ENCODE results near the gene AP3S2.
"Not testable (repeated sequence)": the region's sequence is repeated elsewhere in the genome, so short reads cannot be mapped to it uniquely, and the experiment has no call there.

AP3S2 gene

GRCh38 chr15:89790661-89791060 is 103.1 kb downstream of the AP3S2 start:
- H3K4me3 ChIP-seq (ENCODE audit: low read length, poor library complexity, severe bottlenecking) = no peak overlapping the region
- H3K9ac ChIP-seq (ENCODE audit: low read depth, low read length, poor library complexity, severe bottlenecking) = no peak overlapping the region
- H3K36me3 ChIP-seq (ENCODE audit: insufficient read depth, low read length) = no peaks in the 10 kb centered on the region
- no peak overlapping the region for H2AFZ ChIP-seq (ENCODE audit: low read length)
- H3K79me2 ChIP-seq (ENCODE audit: insufficient read depth, low read length) = no peaks in the 10 kb centered on the region
- H3K9me2 ChIP-seq (replicated peaks; ENCODE audit: low read depth, low read length) = no peaks in the 10 kb centered on the region
- H3K9me3 ChIP-seq (ENCODE audit: insufficient read depth, low read depth, low read length) = no peaks in the 10 kb centered on the region
- no peak for TF ChIP-seq CTCF (conservative IDR thresholded peaks at IDR 0.05; ENCODE audit: low read length)
- no peaks in the 10 kb centered on the region for H3K27me3 ChIP-seq (ENCODE audit: insufficient read depth, low read length, poor library complexity, severe bottlenecking)
- H3K4me2 ChIP-seq (ENCODE audit: low read depth, low read length, poor library complexity, severe bottlenecking) = no peak overlapping the region
- no peaks in the 10 kb centered on the region for H3F3A ChIP-seq (ENCODE audit: low read depth)
- no peaks in the 10 kb centered on the region for H4K20me1 ChIP-seq (ENCODE audit: insufficient read depth, low read length, poor library complexity, severe bottlenecking)
- H3K4me1 ChIP-seq (ENCODE audit: insufficient read depth, low read length, poor library complexity, severe bottlenecking) = no peaks in the 10 kb centered on the region

GRCh38 chr15:89790206-89790605 is 103.6 kb downstream of the AP3S2 start:
- no peaks in the 10 kb centered on the region for H3K9me2 ChIP-seq (replicated peaks; ENCODE audit: low read depth, low read length)

GRCh38 chr15:89788585-89788984 is 105.2 kb downstream of the AP3S2 start:
- not testable (repeated sequence) for H3K4me2 ChIP-seq (ENCODE audit: low read depth, low read length, poor library complexity, severe bottlenecking); H3K4me3 ChIP-seq (ENCODE audit: low read length, poor library complexity, severe bottlenecking); H3K79me2 ChIP-seq (ENCODE audit: insufficient read depth, low read length); H4K20me1 ChIP-seq (ENCODE audit: insufficient read depth, low read length, poor library complexity, severe bottlenecking); H3K4me1 ChIP-seq (ENCODE audit: insufficient read depth, low read length, poor library complexity, severe bottlenecking); H2AFZ ChIP-seq (ENCODE audit: low read length); H3K27me3 ChIP-seq (ENCODE audit: insufficient read depth, low read length, poor library complexity, severe bottlenecking); H3K36me3 ChIP-seq (ENCODE audit: insufficient read depth, low read length); H3K9me2 ChIP-seq (replicated peaks; ENCODE audit: low read depth, low read length); H3K9ac ChIP-seq (ENCODE audit: low read depth, low read length, poor library complexity, severe bottlenecking); H3K9me3 ChIP-seq (ENCODE audit: insufficient read depth, low read depth, low read length); H3F3A ChIP-seq (ENCODE audit: low read depth)

More at GRCh38 chr15:89790206-89790605, 103.6 kb downstream of the AP3S2 start:
- no peaks in the 10 kb centered on the region for H4K20me1 ChIP-seq (ENCODE audit: insufficient read depth, low read length, poor library complexity, severe bottlenecking)
- H3F3A ChIP-seq (ENCODE audit: low read depth) = no peaks in the 10 kb centered on the region
- H3K9me3 ChIP-seq (ENCODE audit: insufficient read depth, low read depth, low read length) = no peaks in the 10 kb centered on the region
- no peaks in the 10 kb centered on the region for H3K79me2 ChIP-seq (ENCODE audit: insufficient read depth, low read length)
- no peaks in the 10 kb centered on the region for H3K36me3 ChIP-seq (ENCODE audit: insufficient read depth, low read length)
- H3K4me1 ChIP-seq (ENCODE audit: insufficient read depth, low read length, poor library complexity, severe bottlenecking) = no peaks in the 10 kb centered on the region
- no peak overlapping the region for H3K9ac ChIP-seq (ENCODE audit: low read depth, low read length, poor library complexity, severe bottlenecking)
- H3K4me3 ChIP-seq (ENCODE audit: low read length, poor library complexity, severe bottlenecking) = no peak overlapping the region
- no peak overlapping the region for H2AFZ ChIP-seq (ENCODE audit: low read length)
- TF ChIP-seq CTCF (conservative IDR thresholded peaks at IDR 0.05; ENCODE audit: low read length) (no peak), EZH2phosphoT487 (IDR thresholded peaks at IDR 0.05; ENCODE audit: borderline replicate concordance) (no peak)
- H3K27me3 ChIP-seq (ENCODE audit: insufficient read depth, low read length, poor library complexity, severe bottlenecking) = no peaks in the 10 kb centered on the region
- no peak overlapping the region for H3K4me2 ChIP-seq (ENCODE audit: low read depth, low read length, poor library complexity, severe bottlenecking)

GRCh38 chr15:89787944-89788343 is 105.8 kb downstream of the AP3S2 start:
- Histone ChIP-seq H3K36me3 (ENCODE audit: insufficient read depth, low read length) (no peaks in the 10 kb centered on the region), H3K4me3 (ENCODE audit: low read length, poor library complexity, severe bottlenecking) (no peak overlapping the region), H3K9ac (ENCODE audit: low read depth, low read length, poor library complexity, severe bottlenecking) (no peak overlapping the region), H3K4me1 (ENCODE audit: insufficient read depth, low read length, poor library complexity, severe bottlenecking) (no peaks in the 10 kb centered on the region), H2AFZ (ENCODE audit: low read length) (no peak overlapping the region), H3K27me3 (ENCODE audit: insufficient read depth, low read length, poor library complexity, severe bottlenecking) (no peaks in the 10 kb centered on the region), H4K20me1 (ENCODE audit: insufficient read depth, low read length, poor library complexity, severe bottlenecking) (no peaks in the 10 kb centered on the region), H3F3A (ENCODE audit: low read depth) (no peaks in the 10 kb centered on the region), H3K9me3 (ENCODE audit: insufficient read depth, low read depth, low read length) (no peaks in the 10 kb centered on the region), H3K9me2 (replicated peaks; ENCODE audit: low read depth, low read length) (no peaks in the 10 kb centered on the region), H3K79me2 (ENCODE audit: insufficient read depth, low read length) (no peaks in the 10 kb centered on the region), H3K4me2 (ENCODE audit: low read depth, low read length, poor library complexity, severe bottlenecking) (no peak overlapping the region)
- TF ChIP-seq CTCF (conservative IDR thresholded peaks at IDR 0.05; ENCODE audit: low read length) (no peak), EZH2phosphoT487 (IDR thresholded peaks at IDR 0.05; ENCODE audit: borderline replicate concordance) (no peak)

Data from Loucy (cell line).